ENCODE data around the gene CCDC38.

Gene CCDC38

DNA sequence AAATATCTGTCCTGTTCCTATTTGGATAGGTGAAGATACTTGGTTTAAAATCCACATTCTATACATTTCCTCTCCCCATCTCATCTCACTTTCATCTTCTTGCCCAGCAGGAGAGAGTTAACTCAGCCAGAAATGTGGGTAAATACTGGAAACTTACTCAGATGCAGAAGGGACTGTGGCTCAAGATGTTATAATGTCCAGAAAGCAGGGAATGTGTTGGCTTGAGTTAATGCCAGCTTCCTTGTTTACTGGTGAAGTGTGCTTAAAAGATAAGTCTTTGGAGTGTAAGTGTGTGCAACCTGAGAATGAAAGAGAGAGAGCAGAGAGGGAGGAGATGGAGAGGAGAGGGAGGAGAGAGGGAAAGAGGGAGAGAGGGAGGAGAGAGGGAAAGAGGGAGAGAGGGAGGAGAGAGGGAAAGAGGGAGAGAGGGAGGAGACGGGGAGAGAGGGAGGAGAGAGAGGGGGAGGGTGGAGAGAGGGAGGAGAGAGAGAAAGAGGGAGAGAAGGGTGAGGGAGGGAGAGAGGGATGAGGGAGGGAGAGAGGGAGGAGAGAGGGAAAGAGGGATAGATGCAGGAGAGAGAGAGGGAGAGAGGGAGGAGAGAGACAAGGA is 105.7 kb downstream of the CCDC38 start:
- no peaks in the 10 kb centered on the region for H3K9me3 ChIP-seq (ENCODE audit: control insufficient read depth in 2 of 2, low read length in 2 of 2)
- no peak overlapping the region for H3K9ac ChIP-seq (ENCODE audit: low read length in 2 of 2)
- H3K36me3 ChIP-seq (ENCODE audit: control insufficient read depth in 2 of 2, insufficient read depth in 2 of 2, low read length in 2 of 2): no peaks in the 10 kb centered on the region
- H3K27me3 ChIP-seq (ENCODE audit: control insufficient read depth in 1 of 2, insufficient read depth in 2 of 2, low read length in 2 of 2): no peaks in the 10 kb centered on the region
- no peaks in the 10 kb centered on the region for H3K4me1 ChIP-seq (ENCODE audit: control insufficient read depth, insufficient read depth, low read length)
- no peak overlapping the region for H3K4me3 ChIP-seq (ENCODE audit: low read length in 2 of 2)
- H3K27ac ChIP-seq (ENCODE audit: low read length): no peak overlapping the region

DNA sequence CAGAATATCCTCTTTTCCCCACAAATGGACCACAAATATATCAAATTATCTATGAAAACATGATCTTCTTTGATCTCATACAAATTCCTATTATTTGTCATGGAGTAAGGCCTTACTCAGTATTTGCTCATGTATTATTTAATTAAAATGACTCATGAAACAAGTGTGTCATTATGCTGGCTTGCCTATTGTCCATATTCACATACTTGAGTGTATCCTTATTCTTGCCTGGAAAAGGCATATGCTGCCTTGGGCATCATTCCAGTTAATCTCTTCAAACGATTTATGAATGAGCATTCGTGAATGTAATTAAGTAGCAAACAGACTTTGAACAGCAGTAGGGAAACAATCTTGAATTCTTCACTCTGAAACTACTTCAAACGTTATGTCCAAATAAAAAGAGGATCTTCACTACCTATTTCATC is 106.2 kb downstream of the CCDC38 start:
- Histone ChIP-seq H3K4me3 (ENCODE audit: low read length in 2 of 2) (no peak overlapping the region), H3K4me1 (ENCODE audit: control insufficient read depth, insufficient read depth, low read length) (no peaks in the 10 kb centered on the region), H3K36me3 (ENCODE audit: control insufficient read depth in 2 of 2, insufficient read depth in 2 of 2, low read length in 2 of 2) (no peaks in the 10 kb centered on the region), H3K27ac (ENCODE audit: low read length) (no peak overlapping the region), H3K27me3 (ENCODE audit: control insufficient read depth in 1 of 2, insufficient read depth in 2 of 2, low read length in 2 of 2) (no peaks in the 10 kb centered on the region), H3K9ac (ENCODE audit: low read length in 2 of 2) (no peak overlapping the region), H3K9me3 (ENCODE audit: control insufficient read depth in 2 of 2, low read length in 2 of 2) (no peaks in the 10 kb centered on the region)

DNA sequence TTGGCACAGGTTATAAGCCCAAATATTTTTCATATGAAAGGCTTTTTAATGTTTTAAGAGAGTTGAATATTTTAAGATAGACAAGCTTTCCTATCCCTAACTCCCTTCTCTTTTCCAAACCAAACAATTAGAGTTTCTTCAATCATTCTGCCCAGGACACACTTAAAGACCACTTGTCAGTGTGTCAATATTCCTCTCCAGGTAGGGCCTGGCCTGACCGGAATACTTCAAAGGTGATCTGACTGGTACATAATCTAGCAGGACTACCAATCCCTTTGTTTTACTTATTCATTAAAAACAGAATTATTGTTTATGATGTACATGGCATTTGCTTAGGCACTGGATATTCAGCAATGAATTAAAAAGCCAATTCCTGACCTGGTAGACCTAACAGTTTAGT is 107.8 kb downstream of the CCDC38 start:
- Histone ChIP-seq H3K4me3 (ENCODE audit: low read length in 2 of 2) (no peak overlapping the region), H3K4me1 (ENCODE audit: control insufficient read depth, insufficient read depth, low read length) (no peaks in the 10 kb centered on the region), H3K27ac (ENCODE audit: low read length) (no peak overlapping the region), H3K9ac (ENCODE audit: low read length in 2 of 2) (no peak overlapping the region), H3K9me3 (ENCODE audit: control insufficient read depth in 2 of 2, low read length in 2 of 2) (no peaks in the 10 kb centered on the region), H3K36me3 (ENCODE audit: control insufficient read depth in 2 of 2, insufficient read depth in 2 of 2, low read length in 2 of 2) (no peaks in the 10 kb centered on the region), H3K27me3 (ENCODE audit: control insufficient read depth in 1 of 2, insufficient read depth in 2 of 2, low read length in 2 of 2) (no peaks in the 10 kb centered on the region)

DNA sequence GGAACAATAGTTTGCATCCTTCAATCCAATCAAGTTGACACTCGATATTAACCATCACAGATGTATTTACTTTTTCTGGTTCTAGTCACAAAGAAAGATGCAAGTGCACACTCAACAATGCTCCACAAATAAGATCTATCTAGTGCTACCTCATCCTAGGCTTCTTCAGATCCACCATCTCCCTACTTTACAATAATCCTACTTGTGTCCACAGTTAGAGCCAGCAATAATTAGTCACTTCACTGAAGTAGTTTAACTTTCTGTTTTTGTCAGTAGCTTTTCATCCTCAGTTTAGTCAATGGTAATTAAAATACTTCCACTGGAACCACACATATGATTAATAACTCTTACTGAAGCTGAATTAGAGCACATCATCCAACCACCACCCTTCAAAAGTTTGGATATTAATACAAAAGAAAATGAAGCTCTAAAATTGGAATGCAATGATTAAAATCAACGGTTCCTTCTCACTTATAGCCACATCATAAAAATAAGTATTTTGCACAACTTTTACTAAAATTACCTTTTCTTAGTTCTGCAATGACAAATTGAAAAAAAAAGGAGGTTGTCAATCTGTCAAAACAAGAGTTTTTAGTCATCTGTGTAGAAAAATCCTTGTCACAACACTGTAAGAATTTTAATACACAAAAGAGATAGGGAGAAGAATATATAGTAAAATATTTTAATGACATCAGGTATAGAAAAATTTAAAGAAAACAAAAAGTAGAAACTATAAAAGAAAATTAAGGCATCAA is 111.9 kb downstream of the CCDC38 start:
- Histone ChIP-seq H3K9ac (ENCODE audit: low read length in 2 of 2) (no peak overlapping the region), H3K27ac (ENCODE audit: low read length) (no peak overlapping the region), H3K4me1 (ENCODE audit: control insufficient read depth, insufficient read depth, low read length) (no peaks in the 10 kb centered on the region), H3K27me3 (ENCODE audit: control insufficient read depth in 1 of 2, insufficient read depth in 2 of 2, low read length in 2 of 2) (no peaks in the 10 kb centered on the region), H3K9me3 (ENCODE audit: control insufficient read depth in 2 of 2, low read length in 2 of 2) (no peaks in the 10 kb centered on the region), H3K4me3 (ENCODE audit: low read length in 2 of 2) (no peak overlapping the region), H3K36me3 (ENCODE audit: control insufficient read depth in 2 of 2, insufficient read depth in 2 of 2, low read length in 2 of 2) (no peaks in the 10 kb centered on the region)

DNA sequence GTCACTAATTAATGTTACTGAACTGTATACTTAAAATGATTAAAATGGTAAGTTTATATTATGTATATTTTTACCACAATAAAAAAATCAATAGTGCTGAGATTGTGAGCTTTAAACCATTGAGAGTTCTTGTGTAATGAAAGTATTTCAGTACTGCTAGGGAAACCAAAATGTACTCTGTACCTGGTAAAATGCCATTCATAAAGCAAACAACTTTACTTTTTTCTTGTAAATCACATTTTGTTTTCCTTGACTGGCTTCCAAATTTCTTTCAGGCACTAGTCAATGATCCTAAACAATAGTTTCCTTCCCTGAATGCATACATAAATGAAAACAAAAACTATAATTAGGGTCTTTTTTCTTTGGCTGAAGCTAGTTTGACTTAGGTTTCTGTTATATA is 113.0 kb downstream of the CCDC38 start:
- Histone ChIP-seq H3K4me1 (ENCODE audit: control insufficient read depth, insufficient read depth, low read length) (no peaks in the 10 kb centered on the region), H3K4me3 (ENCODE audit: low read length in 2 of 2) (no peak overlapping the region), H3K27me3 (ENCODE audit: control insufficient read depth in 1 of 2, insufficient read depth in 2 of 2, low read length in 2 of 2) (no peaks in the 10 kb centered on the region), H3K36me3 (ENCODE audit: control insufficient read depth in 2 of 2, insufficient read depth in 2 of 2, low read length in 2 of 2) (no peaks in the 10 kb centered on the region), H3K27ac (ENCODE audit: low read length) (no peak overlapping the region), H3K9ac (ENCODE audit: low read length in 2 of 2) (no peak overlapping the region), H3K9me3 (ENCODE audit: control insufficient read depth in 2 of 2, low read length in 2 of 2) (no peaks in the 10 kb centered on the region)

DNA sequence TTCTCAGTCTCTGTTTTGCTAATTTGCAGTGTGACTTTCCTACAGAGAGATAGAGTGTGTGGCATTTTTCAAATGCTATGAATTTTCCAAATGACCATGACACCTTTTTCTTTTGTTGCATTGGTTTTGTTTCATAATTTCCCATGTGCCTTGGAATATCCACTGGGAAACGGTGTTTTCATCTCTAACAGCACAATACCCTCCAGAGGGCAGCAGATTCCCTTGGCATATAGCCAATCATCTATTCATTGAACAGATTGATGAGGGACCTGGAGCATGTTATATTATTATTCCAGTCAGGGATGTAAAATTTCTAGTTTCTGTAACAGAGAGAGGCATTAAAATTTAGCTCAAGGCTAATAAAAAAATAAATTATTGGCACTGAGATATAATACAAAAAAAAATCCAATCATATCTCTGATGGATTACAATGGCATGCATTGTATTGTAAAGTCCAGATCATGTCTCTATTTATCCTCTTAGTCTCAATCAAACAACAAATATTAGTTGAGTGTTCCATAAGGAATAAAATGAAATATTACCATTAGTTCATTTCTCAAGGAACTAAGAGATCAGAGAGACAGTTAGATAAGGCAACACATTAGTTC is 122.2 kb downstream of the CCDC38 start:
- Histone ChIP-seq H3K4me1 (ENCODE audit: control insufficient read depth, insufficient read depth, low read length) (no peaks in the 10 kb centered on the region), H3K9me3 (ENCODE audit: control insufficient read depth in 2 of 2, low read length in 2 of 2) (no peaks in the 10 kb centered on the region)

More for the DNA sequence above, 122.2 kb downstream of the CCDC38 start:
- Histone ChIP-seq H3K27ac (ENCODE audit: low read length) (no peak overlapping the region), H3K4me3 (ENCODE audit: low read length in 2 of 2) (no peak overlapping the region), H3K9ac (ENCODE audit: low read length in 2 of 2) (no peak overlapping the region), H3K27me3 (ENCODE audit: control insufficient read depth in 1 of 2, insufficient read depth in 2 of 2, low read length in 2 of 2) (no peaks in the 10 kb centered on the region), H3K36me3 (ENCODE audit: control insufficient read depth in 2 of 2, insufficient read depth in 2 of 2, low read length in 2 of 2) (no peaks in the 10 kb centered on the region)
